Fibroblast of lung (primary cell): ENCODE results near the gene KRTAP5-1. TPM values are rescaled to one million over a fixed set of nuclear protein-coding genes. Genes with fewer than 3 reads are reported as not detected.

Experiments
- DNase-seq, 2 donors: peaks; one replicate each; pipeline versions ENCODE4 v3.0.0 to v3.0.0-alpha.2; 2010; ENCODE audit warnings: low read depth in 2 of 2
- H2AFZ ChIP-seq: 2 replicates; pipeline ENCODE4 v1.5.1; 2012; ENCODE audit warnings: low read length, control low read depth, inconsistent platforms
- H3K27ac ChIP-seq: 2 replicates; pipeline ENCODE4 v1.5.1; 2011; ENCODE audit warnings: low read length, control low read depth; ENCODE audit not compliant: insufficient read depth
- H3K27me3 ChIP-seq: 2 replicates; pipeline ENCODE4 v1.5.1; 2011; ENCODE audit warnings: mild to moderate bottlenecking, low read length; ENCODE audit not compliant: control insufficient read depth, insufficient read depth
- H3K36me3 ChIP-seq: 2 replicates; pipeline ENCODE4 v1.5.1; 2011; ENCODE audit warnings: low read length; ENCODE audit not compliant: control insufficient read depth, insufficient read depth
- H3K4me1 ChIP-seq: 2 replicates; pipeline ENCODE4 v1.5.1; 2011; ENCODE audit warnings: low read length; ENCODE audit not compliant: control insufficient read depth, insufficient read depth; ENCODE audit errors: extremely low read depth
- H3K4me2 ChIP-seq: 2 replicates; pipeline ENCODE4 v1.5.1; 2011; ENCODE audit warnings: low read length, control low read depth; ENCODE audit not compliant: insufficient read depth; ENCODE audit errors: extremely low read depth
- H3K4me3 ChIP-seq, 4 experiments: fragments of 200-600 bp in 1 of 4; sonication (generic) in 1 of 4; replicated peaks in 1 of 4; 2 replicates each; pipeline ENCODE4 v1.5.1; 2011 to 2016; ENCODE audit warnings: low read length in 4 of 4, low read depth in 3 of 4, mild to moderate bottlenecking in 3 of 4, control low read depth in 2 of 4, inconsistent platforms in 1 of 4, mixed read lengths in 1 of 4; ENCODE audit not compliant: insufficient read depth in 1 of 4; ENCODE audit errors: control extremely low read depth in 1 of 4
- H3K79me2 ChIP-seq: 2 replicates; pipeline ENCODE4 v1.5.1; 2012; ENCODE audit warnings: mild to moderate bottlenecking, low read length, inconsistent platforms; ENCODE audit not compliant: control insufficient read depth, insufficient read depth
- H3K9ac ChIP-seq: 2 replicates; pipeline ENCODE4 v1.5.1; 2011; ENCODE audit warnings: mild to moderate bottlenecking, low read length, control low read depth; ENCODE audit not compliant: insufficient read depth
- H3K9me3 ChIP-seq: 2 replicates; pipeline ENCODE4 v1.5.1; 2012; ENCODE audit warnings: low read depth, low read length; ENCODE audit not compliant: control insufficient read depth, insufficient read depth
- H4K20me1 ChIP-seq: 2 replicates; pipeline ENCODE4 v1.5.1; 2011; ENCODE audit warnings: low read length; ENCODE audit not compliant: control insufficient read depth, insufficient read depth; ENCODE audit errors: extremely low read depth
- EZH2 ChIP-seq: IDR thresholded peaks from 2 replicates; pipeline ENCODE4 v1.5.1; 2012; ENCODE audit warnings: low read length, control low read depth, mild to moderate bottlenecking; ENCODE audit errors: missing control alignments
- polyA plus RNA-seq, 2 donors: library from polyadenylated mRNA; depleted of rRNA in 1 of 2; stranded (reverse) in 1 of 2; unstranded in 1 of 2; fragments of >200 nt; gene quantifications; 2 replicates each; pipeline ENCODE4 v1.2.1, GENCODE V29; 2011 to 2012; ENCODE audit warnings: missing spikeins in 1 of 2
- total RNA-seq: library from RNA; depleted of rRNA; stranded (reverse); fragments of >200 nt; gene quantifications from 2 replicates; pipeline ENCODE4 v1.2.1, GENCODE V29; 2014
- TF ChIP-seq, protein P1 (sequence below), 2 donors: IDR thresholded peaks in 1 of 2; conservative IDR thresholded peaks in 1 of 2; 1 replicate in 1 of 2; 2 replicates in 1 of 2; pipeline ENCODE4 v1.5.1; 2011 to 2012; ENCODE audit warnings: low read length in 2 of 2, control low read depth in 1 of 2, inconsistent platforms in 1 of 2, low read depth in 1 of 2, mild to moderate bottlenecking in 1 of 2

The KRTAP5-1 gene
- total and polyA plus RNA-seq, 2 donors (not counting 1 experiment from before 2014, with no cell fraction given): not detected

DNA sequence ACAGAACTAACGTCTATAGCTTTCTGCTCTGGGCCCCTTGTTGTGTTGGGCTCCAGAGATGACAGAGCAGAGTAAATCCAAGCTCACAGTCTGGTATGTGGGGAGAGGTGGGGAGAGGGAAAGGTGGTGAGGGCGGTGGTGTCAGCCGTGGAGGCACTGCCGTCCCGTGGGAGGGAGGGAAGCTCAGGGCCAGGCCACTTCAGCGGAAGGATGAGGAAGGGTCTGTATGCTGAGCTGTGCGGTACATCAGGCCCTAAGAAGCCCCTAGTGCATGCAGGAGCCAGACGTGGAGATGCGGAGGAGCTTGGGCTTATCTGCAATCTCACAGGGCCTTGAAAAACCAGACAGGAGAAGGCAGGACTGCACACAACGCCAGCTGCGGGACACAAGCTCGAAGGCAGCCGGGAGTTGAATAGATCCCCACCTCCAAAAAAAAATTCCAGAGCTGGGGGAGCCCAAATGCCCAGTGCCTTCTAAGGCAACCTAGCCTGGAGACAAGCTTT, 46.0 kb upstream of the KRTAP5-1 start:
- Histone ChIP-seq H3K4me3 (no peak overlapping the region), H3K27me3 (peaks cover 2% of the 10 kb centered on the region), H3K4me2 (no peak overlapping the region), H4K20me1 (no peaks in the 10 kb centered on the region), H3K79me2 (no peaks in the 10 kb centered on the region), H3K36me3 (no peaks in the 10 kb centered on the region), H3K9me3 (no peaks in the 10 kb centered on the region), H3K27ac (no peak overlapping the region), H3K9ac (no peak overlapping the region), H3K4me1 (no peaks in the 10 kb centered on the region), H2AFZ (no peak overlapping the region)
- no peak for TF ChIP-seq EZH2
- TF ChIP-seq, protein P1, sequence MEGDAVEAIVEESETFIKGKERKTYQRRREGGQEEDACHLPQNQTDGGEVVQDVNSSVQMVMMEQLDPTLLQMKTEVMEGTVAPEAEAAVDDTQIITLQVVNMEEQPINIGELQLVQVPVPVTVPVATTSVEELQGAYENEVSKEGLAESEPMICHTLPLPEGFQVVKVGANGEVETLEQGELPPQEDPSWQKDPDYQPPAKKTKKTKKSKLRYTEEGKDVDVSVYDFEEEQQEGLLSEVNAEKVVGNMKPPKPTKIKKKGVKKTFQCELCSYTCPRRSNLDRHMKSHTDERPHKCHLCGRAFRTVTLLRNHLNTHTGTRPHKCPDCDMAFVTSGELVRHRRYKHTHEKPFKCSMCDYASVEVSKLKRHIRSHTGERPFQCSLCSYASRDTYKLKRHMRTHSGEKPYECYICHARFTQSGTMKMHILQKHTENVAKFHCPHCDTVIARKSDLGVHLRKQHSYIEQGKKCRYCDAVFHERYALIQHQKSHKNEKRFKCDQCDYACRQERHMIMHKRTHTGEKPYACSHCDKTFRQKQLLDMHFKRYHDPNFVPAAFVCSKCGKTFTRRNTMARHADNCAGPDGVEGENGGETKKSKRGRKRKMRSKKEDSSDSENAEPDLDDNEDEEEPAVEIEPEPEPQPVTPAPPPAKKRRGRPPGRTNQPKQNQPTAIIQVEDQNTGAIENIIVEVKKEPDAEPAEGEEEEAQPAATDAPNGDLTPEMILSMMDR (conservative IDR thresholded peaks at IDR 0.05 in 1 of 2, IDR thresholded peaks at IDR 0.05 in 1 of 2; ENCODE audit: low read depth in 1 of 2, low read length in 2 of 2): no peak
- DNase-seq: no peak

DNA sequence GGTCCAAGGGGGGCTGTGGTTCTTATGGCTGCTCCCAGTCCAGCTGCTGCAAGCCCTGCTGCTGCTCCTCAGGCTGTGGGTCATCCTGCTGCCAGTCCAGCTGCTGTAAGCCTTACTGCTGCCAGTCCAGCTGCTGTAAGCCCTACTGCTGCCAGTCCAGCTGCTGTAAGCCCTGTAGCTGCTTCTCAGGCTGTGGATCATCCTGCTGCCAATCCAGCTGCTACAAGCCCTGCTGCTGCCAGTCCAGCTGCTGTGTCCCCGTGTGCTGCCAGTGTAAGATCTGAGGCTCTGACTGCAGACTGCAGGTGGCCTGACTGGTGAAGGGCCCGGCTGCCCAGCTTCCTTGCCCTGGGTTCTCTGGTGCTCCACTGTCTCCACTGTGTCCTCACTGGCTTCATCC, 45.2 kb upstream of the KRTAP5-1 start:
- peaks cover 6% of the 10 kb centered on the region for H3K27me3 ChIP-seq
- H2AFZ ChIP-seq: no peak overlapping the region
- H3K36me3 ChIP-seq: no peaks in the 10 kb centered on the region
- H3K27ac ChIP-seq: no peak overlapping the region
- H3K4me1 ChIP-seq: no peaks in the 10 kb centered on the region
- TF ChIP-seq, protein P1 (conservative IDR thresholded peaks at IDR 0.05 in 1 of 2, IDR thresholded peaks at IDR 0.05 in 1 of 2; ENCODE audit: low read depth in 1 of 2, low read length in 2 of 2): no peak
- no peak for TF ChIP-seq EZH2
- H3K9ac ChIP-seq: no peak overlapping the region
- no peaks in the 10 kb centered on the region for H3K9me3 ChIP-seq
- H3K4me2 ChIP-seq: no peak overlapping the region
- H4K20me1 ChIP-seq: no peaks in the 10 kb centered on the region
- DNase-seq: no peak
- H3K79me2 ChIP-seq: no peaks in the 10 kb centered on the region
- no peak overlapping the region for H3K4me3 ChIP-seq

DNA sequence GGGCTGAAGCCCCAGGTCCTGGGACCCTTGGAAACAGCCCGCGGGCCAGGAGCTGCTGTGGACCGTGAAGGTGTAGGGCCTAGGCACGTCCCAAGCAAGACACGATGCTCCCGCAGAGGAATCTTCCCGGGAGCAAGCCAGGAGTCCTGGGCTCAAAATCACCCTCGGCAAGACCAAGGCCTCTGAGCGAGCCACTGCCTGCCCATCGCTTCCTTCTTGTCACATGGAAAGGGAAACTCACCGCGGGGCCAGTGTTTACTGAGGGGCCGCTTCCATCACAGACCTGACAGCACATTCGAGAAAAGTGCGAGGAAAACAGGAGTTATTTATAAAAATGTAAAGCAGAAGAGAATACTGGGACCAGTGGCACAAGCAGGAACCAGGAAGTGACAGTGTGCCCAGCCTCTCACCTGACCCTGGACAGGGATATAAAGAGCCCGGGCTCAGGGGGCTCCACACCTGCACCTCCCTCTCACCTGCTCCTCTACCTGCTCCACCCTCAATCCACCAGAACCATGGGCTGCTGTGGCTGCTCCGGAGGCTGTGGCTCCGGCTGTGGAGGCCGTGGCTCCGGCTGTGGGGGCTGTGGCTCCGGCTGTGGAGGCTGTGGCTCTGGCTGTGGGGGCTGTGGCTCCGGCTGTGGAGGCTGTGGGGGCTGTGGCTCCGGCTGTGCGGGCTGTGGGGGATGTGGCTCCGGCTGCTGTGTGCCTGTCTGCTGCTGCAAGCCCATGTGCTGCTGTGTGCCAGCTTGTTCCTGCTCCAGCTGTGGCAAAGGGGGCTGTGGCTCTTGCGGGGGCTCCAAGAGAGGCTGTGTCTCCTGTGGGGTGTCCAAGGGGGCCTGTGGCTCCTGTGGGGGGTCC, 44.5 kb upstream of the KRTAP5-1 start, which contains the start of gene KRTAP5-5:
Gene KRTAP5-5, plus strand, starts transcription at position 450 of the 860 bp plus-strand sequence. Its CDS starts 66 bp downstream, at position 516.
- no peak for DNase-seq
- Histone ChIP-seq H4K20me1 (no peaks in the 10 kb centered on the region), H3K4me3 (no peak within 1 kb of the TSS), H3K27me3 (peaks cover 6% of the 10 kb centered on the region), H3K79me2 (no peaks in the 10 kb centered on the region), H3K4me1 (no peaks in the 10 kb centered on the region), H3K36me3 (no peaks in the 10 kb centered on the region), H2AFZ (no peak within 1 kb of the TSS), H3K4me2 (no peak within 1 kb of the TSS), H3K9me3 (no peaks in the 10 kb centered on the region), H3K27ac (no peak within 1 kb of the TSS), H3K9ac (no peak within 1 kb of the TSS)
- TF ChIP-seq, protein P1 (conservative IDR thresholded peaks at IDR 0.05 in 1 of 2, IDR thresholded peaks at IDR 0.05 in 1 of 2; ENCODE audit: low read depth in 1 of 2, low read length in 2 of 2): no peak
- no peak for TF ChIP-seq EZH2
